GM18907 (cell line): ENCODE results near the gene SLC22A1.

Source experiments
- ATAC-seq: cut with Tn5 transposase; IDR thresholded peaks from one replicate; pipeline ENCODE4 v1.9.1; 2021; ENCODE audit warnings: mild to moderate bottlenecking, moderate library complexity; ENCODE audit not compliant: unreplicated experiment

Gene SLC22A1

GRCh38 chr6:160167604-160168399, 46.2 kb downstream of the SLC22A1 start:
- ATAC-seq: no peak

GRCh38 chr6:160170018-160170680, 48.5 kb downstream of the SLC22A1 start:
- ATAC-seq: no peak

- no peak for ATAC-seq
Measured at GRCh38 chr6:160172704-160173103, 51.1 kb downstream of the SLC22A1 start.

GRCh38 chr6:160173806-160174527, 52.4 kb downstream of the SLC22A1 start:
- no peak for ATAC-seq

- no peak for ATAC-seq
Measured at GRCh38 chr6:160174681-160175080, 53.1 kb downstream of the SLC22A1 start.

GRCh38 chr6:160177220-160177619, 55.6 kb downstream of the SLC22A1 start:
- no peak for ATAC-seq

GRCh38 chr6:160178271-160178670, 56.7 kb downstream of the SLC22A1 start:
- no peak for ATAC-seq

GRCh38 chr6:160180706-160181105, 59.1 kb downstream of the SLC22A1 start:
- ATAC-seq: no peak

- no peak for ATAC-seq
Measured at GRCh38 chr6:160188773-160189172, 67.2 kb downstream of the SLC22A1 start.

- ATAC-seq: no peak
Measured at GRCh38 chr6:160190081-160190480, 68.5 kb downstream of the SLC22A1 start.

- no peak for ATAC-seq
Measured at GRCh38 chr6:160190973-160191372, 69.4 kb downstream of the SLC22A1 start.

- no peak for ATAC-seq
Measured at GRCh38 chr6:160192840-160193239, 71.2 kb downstream of the SLC22A1 start.

GRCh38 chr6:160194808-160195207, 73.2 kb downstream of the SLC22A1 start:
- ATAC-seq: no peak

GRCh38 chr6:160197662-160198061, 76.0 kb downstream of the SLC22A1 start:
- ATAC-seq: no peak

GRCh38 chr6:160198606-160199211, 77.1 kb downstream of the SLC22A1 start:
- peak; percentile 98 for ATAC-seq

GRCh38 chr6:160201061-160201460, 79.4 kb downstream of the SLC22A1 start:
- ATAC-seq: no peak

GRCh38 chr6:160202411-160202810, 80.8 kb downstream of the SLC22A1 start:
- ATAC-seq: no peak

GRCh38 chr6:160203076-160203475, 81.5 kb downstream of the SLC22A1 start:
- ATAC-seq: no peak

GRCh38 chr6:160203522-160203921, 81.9 kb downstream of the SLC22A1 start:
- ATAC-seq: no peak

GRCh38 chr6:160203953-160204352, 82.3 kb downstream of the SLC22A1 start:
- no peak for ATAC-seq

GRCh38 chr6:160204710-160205109, 83.1 kb downstream of the SLC22A1 start:
- ATAC-seq: no peak
